GM18526 (cell line): Measurements from ENCODE around the gene GALNT6.

ENCODE experiments used
- POLR2A ChIP-seq: IDR thresholded peaks from 3 replicates; pipeline ENCODE4 v1.6.1; 2011; ENCODE audit not compliant: insufficient read length; ENCODE audit errors: extremely low read depth

Gene GALNT6

DNA sequence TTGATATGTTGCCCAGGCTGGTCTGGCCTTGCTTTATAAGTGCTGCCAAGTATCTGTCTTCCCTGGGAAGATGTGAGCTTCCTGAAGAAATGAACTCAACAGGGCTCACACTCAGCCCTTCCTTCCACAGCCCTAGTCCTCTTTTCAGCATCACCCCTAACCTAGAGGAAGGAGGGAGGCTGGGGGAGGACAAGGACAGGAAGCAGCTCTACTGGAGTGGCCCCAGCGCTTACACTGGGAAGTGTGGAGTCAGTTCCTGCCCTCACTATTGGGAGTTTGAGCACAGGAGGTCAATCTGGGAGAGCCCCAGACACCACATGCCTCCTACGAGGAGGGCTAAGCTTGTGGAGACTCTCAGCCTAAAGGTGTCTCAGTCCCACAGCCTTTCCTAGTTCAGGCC lies 16.8 kb downstream of the GALNT6 start:
- TF ChIP-seq POLR2A, result no peak

DNA sequence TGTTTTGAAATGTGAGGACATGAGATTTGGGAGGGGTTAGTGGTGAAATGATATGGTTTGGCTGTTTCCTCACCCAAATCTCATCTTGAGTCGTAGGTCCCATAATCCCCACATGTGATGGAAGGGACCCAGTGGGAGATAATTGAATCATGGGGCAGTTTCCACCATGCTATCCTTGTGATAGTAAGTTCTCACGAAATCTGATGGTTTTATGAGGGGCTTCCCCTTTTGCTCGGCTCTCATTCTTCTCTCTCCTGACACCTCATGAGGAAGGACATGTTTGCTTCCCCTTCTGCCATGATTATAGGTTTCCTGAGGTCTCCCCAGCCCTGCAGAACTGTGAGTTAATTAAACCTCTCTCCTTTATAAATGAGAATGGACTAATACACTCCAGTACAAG lies 18.0 kb downstream of the GALNT6 start:
- TF ChIP-seq POLR2A, result no peak

DNA sequence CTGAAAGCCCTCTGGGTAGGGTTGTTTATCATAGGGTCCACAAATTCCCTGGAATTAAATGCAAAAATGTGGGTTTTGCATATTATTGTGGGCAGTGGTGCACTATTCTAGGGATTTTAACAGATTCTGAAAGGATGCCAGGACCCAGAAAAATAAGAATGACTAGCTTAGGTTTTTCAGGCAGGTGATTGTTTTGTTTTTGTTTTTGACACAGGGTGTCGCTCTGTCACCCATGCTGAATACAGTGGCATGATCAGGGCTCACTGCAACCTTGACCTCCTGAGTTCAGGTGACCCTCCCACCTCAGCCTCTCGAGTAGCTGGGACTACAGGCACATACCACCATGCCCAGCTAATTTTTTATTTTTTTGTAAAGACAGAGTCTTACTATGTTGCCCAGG lies 19.2 kb downstream of the GALNT6 start:
- no peak for TF ChIP-seq POLR2A

DNA sequence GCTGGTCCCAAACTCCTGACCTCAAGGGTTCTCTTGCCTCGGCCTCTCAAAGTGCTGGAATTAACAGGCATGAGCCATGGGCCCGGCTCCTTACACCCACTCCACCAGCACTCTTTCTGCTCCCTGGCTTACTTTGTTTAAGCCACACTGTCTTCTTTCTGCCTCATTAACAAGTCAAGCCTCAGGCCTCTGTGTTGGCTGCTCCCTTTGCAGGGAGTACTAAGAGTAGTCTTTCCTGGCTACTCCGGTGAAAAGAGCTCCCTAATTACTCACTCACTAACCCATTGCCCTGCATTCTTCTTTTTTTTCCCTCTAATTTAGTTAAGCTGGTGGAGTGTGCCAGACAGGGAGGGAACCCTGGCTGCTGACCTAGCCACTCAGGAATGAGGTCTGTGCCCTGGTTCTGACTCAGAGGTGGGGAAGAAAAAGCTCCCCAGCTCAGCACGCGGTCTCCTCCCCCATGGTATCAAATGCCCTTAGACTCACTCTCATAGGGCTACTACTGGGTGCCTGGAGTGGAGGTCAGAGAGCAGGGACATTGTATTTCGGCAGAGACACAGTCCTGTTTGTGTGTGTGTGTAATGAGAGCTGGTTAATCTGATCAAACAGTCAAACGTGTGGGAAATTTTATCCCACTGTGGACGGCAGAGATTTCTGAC lies 19.8 kb downstream of the GALNT6 start:
- no peak for TF ChIP-seq POLR2A

DNA sequence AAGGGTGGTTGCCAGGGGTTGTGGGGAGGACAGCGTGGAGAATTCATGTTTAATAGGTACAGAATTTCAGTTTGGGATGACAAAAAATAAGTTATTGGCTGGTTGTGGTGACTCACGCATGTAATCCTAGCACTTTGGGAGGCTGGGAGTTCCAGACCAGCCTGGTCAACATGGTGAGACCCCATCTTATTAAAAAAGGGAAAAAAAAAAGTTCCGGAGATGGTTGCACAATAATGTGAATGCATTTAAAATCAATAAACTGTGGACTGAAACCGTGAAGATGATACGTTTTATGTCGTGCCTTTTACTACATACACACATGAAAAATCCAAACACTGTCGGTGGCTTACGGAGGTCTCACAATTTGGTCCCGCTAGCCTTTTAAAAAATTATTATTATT lies 20.5 kb downstream of the GALNT6 start:
- TF ChIP-seq POLR2A, result no peak

DNA sequence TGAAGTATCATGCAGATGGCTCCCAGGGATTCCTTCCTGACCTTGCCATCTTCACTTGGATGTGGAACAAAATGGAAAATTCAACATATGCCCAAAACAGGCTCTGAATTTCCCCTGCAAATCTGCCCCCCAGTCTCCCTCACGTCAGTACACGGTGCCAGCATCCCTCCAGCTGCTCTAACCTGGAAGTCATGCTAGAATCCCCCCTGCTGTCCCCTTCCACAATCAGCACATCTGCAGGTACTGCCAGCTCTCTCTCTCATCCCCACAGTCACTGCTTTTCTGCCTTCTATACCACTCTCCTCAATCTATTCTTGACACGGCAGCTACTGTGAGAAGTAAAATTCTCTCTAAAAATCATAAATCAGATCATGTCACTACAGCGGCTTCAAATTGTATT lies 21.6 kb downstream of the GALNT6 start:
- TF ChIP-seq POLR2A, result no peak

DNA sequence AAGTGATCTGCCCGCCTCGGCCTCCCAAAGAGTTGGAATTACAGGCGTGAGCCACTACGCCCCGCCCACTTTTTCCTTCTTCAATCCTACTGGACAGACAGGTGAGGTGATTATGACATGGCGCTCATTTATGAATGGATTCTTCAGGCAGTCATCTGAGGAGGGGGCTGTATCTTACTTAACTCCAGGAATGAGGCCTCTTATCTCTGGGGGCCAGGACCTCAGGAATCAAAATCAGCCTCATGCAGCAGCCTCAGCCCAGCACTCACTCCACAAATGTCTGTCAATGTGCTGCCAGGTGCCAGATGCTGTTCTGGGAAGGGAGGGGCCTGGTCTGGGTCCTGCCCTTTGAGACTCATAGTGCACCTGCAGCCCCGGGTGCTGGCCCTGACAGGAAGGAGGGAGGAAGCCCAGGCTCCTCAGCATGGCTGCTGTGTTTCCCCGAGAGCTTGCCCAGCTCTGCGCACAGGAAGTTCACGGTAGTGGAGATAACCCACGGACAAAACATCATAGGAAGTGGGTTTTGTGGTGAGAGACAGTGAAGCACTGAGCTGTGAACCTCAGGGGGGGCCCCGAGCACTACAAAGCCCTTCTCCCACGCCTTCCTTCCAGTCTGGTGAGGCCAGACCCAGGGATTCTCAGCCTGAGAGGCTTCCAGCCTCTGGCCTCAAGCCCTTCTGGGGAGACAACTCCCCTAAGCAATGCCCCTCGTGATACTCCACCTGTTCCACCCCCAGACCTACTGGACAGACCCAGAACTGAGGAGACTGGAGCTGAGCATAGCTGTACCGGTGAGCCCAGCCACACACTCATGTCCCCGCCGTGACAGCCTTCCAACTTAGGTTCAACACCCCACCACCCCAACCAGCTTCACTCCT lies 22.3 kb downstream of the GALNT6 start:
- peak; percentile 21 for TF ChIP-seq POLR2A

DNA sequence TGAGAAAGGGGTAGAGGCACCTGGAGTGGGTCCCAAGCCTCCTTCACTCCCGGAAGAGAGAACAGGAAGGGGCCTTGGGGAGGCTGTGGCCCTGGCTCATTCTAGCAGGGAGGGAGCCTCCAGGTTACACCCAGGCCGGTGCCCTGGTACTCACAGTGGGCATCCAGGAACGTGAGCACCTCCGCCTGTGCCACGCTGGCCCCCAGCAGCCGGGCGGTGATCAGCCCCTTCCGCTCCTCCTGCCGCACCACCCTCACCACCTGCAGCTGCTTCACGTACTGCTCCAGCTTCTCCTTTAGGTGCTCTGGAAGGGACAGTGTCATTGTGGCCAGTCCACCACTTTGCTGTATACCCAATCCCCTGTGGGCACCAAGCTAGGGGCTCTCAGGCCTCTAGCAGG lies 25.9 kb downstream of the GALNT6 start:
- no peak for TF ChIP-seq POLR2A

DNA sequence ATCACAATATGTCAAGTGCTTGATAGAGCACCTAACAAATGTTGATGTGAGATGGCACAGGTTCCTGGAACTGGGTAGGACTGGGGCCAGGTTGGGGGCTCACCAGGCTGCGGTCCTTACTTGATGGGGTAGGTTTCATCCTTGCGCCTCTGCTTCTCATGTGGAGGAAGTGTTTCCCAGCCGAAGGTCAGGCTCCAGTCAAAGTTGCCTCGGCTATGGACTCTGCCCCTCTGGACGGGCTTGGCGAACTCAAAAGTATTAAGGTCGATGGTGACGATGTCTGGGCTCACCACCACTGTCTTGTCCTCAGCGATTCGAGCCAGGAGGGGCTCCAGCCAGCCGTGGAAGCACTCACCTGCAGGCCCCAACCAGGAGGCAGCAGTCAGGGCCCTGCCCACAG lies 27.2 kb downstream of the GALNT6 start:
- TF ChIP-seq POLR2A, result no peak

DNA sequence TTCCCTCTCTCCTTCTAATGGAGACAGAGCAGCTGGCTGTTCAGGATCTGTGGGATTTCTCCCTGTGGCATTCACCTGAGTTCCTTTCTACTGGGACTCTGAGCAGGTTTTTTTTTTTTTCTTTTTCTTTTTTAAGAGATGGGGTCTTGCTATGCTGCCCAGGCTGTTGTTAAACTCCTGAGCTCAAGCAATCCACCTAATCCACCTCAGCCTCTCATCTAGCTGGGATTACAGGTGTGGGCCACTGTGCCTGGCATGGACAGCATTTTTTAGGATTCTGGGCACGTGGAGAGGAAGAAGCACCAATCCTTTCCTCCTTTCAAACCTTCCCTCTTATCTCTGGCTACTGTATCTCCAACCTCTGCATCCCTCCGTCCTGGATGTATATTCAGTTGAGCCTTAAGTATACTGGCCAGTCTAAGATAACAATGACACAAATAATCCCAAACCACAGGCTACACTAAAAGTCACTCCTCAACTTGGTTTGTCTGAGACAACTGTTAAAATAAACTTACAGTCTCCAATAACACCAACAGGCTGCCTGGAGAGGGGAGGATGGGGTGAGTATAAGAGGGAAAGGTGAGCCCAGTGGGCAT lies 28.4 kb downstream of the GALNT6 start:
- TF ChIP-seq POLR2A, result no peak

DNA sequence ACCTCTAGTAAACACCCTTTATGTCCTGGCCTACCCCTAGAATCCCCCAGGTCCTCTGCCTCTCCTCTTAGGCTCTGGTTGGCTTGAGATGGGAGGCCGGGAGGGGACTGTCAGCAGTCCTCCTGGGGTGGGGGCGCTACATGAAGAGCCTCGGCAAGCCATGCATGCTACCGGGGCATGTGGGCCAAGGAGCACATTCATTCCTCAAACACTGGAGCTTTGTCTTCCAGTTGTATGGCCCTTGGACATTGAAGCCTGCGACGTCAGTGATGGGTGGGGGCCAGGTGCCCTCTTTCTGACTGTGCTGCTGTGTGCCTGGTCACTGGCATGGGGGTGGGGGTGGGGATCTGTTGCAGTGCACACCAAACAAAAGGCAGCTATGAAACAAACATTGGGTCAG lies 28.9 kb downstream of the GALNT6 start:
- no peak for TF ChIP-seq POLR2A

DNA sequence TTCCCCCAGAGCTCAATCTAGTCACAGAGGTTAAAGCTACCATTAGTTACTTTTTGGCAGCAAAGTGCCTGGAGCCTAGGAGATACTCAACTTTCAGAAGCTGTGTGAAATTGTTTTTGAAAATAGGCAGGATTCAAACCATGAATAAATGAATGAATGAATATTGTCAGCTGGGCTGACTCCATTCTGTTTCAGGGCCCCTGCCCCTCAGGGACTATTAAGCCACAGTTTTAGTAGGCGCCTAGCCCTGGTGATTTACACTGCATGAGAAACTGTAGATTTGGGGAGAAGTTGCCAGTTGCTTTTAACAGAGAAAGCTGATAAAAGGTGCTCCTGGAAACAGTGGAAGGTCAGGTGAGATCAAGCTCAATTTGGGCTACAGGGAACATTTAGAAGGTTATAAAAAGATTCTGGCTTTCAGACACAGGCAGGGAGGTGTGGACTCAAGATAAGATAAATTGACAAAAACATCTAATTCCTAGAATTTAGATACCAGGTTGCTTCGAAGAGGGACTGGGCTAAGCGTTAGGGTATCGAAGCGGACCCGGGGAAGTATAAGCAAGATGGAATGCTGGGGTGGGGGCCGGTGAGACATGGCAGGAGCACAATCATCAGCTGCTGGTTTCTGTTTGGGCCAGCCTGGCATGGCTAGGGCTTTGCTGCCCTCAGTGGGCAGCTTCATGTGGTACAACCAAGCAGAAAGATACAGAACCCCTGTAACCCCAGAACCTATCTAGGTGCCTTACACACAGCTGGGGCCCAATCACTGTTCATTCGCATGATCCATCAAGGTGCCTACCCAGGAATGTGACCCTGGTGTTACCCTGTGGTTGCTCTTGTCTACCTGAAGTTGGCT lies 29.8 kb downstream of the GALNT6 start:
- TF ChIP-seq POLR2A, result no peak

DNA sequence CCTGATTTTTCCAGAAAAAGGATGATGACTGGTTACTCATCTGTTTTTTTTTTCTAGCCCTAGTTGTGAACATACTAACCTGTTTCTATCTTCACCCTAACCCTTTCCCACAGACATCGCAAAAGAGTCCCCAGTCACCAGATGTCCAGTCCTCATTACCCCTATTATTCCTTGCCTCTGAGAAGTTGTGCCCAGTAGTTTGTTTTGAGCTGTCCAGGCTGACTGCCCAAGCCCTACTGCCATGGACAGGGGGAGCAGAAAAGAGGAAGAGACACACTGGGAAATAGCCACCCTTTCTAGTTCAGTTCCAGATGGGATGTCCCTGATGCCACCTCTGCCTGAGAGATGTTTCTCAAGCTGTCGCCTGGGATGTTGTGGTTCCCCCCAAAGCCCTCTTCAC lies 30.9 kb downstream of the GALNT6 start:
- TF ChIP-seq POLR2A, result no peak

DNA sequence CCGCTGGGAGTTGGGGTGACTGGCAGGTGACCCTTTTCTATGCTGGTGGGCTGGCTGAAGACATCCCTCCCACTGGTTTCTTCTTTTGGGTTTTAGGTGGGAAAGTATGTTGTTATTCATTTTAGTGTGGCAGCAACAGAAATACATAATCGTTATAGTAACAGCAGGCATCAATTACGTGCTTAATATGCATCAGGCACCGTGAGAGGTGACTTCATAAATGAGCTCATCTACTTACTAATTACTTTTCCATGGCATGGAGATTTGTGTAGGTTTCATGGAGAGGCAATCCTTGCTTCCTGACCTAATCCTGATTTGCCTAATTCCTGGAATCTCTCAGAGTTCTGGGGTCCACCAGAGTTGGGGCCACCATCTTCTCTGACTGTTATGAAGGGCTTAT lies 31.4 kb downstream of the GALNT6 start:
- no peak for TF ChIP-seq POLR2A

DNA sequence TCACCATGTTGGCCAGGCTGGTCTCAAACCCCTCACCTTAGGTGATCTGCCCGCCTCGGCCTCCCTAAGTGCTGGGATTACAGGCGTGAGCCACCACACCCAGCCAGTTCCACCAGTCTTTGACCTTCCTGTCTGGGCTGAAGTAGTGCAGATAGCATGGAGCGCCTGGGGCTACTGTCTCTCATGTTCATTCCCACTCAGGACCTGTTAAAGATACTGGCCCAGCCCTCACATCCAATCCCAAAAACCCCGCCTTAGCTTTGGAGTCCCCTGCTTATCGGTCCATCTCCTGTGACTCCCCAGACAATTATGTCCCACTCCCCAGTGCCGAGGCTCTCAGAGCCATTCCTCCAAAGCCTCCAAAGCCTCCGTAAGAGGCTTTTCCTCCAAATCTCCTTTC lies 32.7 kb downstream of the GALNT6 start:
- TF ChIP-seq POLR2A, result no peak

DNA sequence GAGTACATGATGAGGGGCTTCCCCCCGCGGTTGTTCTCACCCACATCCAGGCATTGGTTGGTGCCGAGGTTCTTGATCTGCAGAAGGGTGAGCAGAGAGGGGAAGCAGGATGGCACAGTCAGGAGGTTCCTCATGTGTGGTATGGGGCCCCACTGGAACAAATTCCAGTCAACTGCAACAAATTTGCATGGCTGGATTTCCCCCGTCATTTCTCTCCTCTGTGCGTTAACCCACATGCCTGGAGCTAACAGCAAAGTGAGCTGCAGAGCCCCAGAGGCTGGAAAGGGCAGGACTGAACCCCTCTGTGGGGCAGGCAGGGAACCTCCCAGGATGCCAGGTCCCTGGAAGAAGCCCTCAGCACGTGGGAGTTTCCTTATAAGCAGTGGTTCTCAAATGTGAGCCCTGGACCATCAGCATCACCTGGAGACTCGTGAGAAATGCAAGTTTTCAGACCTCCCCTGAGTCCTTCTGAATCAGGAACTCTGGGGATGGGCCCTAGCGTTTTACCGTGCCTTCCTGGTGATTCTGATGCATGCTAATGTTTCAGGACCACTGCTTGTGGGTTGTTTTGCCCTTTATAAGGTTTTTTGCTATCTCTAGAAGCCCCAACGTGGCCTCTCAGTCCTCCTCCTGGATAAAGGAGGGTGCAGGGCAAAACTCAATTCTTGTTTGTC lies 33.7 kb downstream of the GALNT6 start:
- no peak for TF ChIP-seq POLR2A
